ENCODE results near the gene FCMR.

FCMR gene

DNA sequence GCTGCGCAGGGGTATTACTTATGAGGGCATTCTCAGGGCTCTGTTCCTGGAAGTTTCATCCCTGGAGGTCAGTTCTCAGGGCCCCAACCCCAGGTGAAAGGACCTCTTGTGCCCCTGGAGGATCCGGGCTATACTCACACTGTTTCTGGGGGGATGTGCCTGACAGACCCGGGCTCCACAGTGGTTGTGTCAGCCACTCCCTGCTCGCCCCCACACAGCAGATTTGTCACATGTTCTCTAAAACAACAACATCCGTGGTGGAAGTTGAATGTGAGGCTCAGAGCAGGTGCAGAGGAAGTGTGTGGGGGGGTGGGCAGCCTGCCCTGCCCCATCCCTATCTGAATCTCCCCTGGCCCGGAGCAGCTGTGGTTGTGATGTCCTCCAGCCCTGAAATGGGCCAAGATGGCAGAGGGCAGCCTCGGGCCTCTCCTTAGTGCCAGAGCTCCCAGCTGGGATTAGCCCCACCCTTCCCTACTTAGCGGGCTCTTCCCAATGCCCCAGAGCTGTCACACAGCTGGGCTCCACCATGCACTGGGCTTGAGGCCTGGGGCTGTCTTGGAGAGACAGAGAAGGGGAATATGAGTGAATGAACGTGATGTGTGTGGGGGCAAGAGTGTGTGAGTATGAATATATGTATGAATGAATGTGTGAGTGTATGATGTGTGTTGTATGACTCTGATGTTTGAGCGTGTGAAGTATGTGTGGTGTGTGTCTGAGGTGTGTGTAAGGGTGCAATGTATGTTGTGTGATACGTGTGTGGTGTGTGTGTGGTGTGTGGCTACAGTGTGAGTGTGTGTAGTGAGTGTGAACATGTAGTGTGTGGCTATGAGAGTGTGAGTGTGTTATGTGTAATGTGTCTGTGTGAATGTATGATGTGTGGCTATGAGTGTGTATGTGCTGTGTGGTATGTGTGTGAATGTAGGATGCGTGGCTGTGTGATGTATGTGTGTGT is 1.5 kb upstream of the FCMR start:
- DNase-seq, result peak; percentile 77

DNA sequence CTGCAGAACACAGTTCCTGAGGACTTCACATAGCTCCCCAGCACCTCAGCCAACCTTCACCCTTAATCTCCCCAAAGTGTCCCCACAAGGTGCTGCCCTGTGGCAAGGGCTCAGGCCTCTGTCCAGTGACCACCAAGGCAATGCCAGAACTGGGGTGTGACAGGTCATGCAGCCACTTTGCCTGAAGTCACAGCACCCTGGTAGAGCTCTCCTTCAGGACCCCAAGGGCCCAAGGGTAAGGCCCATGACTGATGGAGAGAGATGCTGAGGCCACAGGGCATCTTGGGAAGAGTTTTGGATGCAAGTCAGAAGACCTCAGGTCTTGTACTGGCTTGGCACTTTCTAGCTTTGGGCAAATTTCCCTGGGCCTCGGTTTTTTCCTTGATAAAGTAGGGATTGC is 783 bp upstream of the FCMR start:
- DNase-seq, result no peak

DNA sequence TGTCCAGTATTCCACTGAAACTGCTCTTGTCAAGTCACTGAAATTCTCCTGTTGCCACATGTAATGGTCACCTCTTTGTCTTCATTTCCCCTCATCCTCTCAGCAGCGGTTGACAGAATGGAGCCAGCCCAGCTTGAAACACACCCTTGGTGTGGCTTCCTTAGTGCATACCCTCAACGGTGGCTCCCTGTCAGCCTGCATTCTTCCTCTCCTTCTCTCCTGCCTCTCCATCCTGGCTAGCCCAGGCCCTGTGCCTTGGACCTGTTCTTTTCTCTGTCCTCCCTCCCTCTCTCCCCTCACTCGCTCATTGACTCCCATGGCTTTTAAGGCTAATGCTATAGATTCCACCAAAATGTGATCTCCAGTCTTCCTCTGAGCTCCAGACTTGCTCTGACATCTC is 3.7 kb downstream of the FCMR start:
- no peak for DNase-seq

DNA sequence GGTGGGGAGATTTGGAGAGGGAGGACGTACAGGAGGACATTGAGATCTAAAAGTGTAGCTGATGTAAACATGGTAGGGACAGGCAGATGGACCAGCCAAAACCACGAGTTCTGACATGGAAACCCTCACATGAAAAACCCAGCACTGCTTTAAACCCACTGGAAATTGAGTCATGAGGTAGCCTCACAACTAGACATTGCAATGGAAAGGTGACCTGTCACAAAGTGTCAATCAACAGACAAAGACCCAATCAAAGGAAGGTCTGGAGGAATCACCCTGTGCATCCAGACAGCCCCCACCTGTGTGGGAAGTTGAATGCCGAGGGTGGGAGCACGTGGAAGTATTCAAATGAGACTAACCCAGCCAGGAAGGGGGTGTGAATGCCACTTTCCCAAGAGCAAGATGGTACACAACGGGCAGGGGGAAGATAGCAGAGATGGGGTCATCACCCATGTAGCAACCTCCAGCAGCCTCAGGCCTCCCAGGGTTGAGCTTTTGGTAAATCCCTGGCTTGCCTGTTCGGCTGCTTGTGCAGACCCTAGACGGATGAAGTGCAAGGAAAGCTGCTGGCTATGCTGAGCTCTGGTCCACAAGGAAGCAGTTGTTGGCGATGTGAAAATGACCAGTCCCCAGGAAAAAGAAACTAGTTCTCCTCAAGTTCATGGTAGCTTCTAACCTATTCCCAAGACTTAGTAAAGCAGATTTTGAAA is 5.6 kb downstream of the FCMR start:
- DNase-seq, result no peak

DNA sequence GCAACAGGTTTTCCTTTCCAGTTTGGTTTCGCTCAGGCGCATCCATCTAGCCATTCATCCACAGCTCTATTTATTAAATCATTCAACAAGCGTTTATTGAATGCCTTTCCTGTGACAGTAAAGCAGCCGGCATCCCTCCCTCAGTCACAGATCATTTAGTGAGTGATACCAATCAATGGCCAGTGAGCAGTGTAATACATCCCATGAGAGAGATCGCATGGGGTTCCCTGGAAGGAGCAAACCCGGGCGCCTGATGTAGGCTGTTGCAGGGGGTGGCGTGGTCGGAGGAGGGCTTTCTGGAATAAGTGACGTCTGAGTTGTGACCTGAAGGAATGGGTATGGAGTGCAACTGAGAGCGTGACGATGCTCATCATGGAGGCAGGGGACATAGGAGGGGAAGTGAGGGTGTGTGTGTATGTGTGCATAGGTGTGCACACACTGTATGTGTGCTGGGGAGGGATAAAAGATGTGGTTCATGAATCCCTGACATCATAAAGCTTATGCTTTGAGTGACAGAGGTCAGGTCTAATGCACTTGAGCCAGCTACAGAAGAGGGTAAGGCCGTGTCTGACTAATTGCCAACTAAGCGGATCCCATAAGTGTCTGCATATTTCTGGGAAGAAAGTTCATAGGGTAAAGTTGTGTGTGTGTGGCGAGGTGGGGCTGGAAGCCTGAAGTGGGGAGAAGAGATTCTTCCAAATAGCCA is 6.6 kb downstream of the FCMR start:
- DNase-seq, result no peak

DNA sequence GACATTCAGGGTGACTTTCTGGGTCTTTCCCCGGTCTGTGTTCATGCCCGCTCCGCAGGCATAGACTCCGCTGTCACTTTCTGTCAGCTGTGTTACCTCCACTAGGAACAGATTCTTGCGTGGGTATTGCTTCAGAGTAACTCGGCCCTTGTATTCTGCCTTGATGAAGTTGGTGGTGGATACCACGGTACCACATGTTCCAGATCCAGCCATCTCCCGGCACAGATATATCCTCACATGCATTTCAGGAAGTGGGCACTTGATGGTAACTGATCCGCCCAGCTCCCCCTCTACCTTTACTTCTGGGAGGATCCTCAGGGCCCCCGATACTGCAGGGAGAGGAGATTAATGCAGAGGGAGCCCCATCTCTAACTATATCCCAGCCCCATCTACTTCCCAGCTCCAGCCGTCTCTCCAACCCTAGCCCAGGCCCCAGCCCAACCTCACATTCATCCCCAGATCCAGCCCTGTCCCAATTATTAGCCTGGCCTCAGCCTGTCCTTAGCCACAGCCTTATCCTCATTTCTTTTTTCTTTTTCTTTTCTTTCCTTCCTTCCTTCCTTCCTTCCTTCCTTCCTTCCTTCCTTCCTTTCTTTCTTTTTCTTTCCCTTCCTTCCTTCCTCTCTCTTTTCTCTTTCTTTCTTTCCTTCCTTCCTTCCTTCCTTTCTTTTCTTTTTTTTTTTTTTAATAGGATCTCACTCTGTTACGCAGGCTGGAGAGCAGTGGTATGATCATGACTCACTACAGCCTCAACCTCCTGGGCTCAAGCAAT is 7.8 kb downstream of the FCMR start:
- DNase-seq, result no peak

DNA sequence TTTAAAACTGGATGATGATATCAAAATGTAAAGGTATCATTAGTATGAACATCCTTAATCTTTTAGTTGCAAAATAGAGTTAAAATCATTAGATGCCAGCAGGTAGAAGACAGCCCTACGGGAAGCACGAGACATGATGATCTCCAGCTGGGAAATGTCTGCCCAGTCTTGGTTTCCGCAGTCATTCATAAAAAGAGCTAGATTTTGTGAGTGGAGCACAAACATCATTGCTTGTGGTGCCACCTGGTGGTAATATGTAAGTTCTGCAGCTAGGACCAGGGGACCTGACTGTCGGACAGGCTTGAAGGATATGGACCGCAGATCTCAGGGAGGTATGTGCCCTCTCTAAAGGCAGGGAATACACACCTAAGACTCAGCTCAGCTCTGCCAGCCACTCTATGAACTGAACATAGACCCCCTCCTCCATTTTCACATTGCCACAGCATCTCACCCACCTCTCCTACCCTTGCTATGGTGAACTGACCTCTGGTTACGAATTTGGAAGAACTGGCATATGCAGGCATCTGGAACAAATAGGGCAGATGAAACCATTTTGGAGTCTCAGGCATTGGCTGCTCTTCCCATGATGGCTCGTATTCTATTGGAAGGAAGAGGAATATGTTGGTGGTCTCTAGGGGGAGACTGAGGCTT is 9.2 kb downstream of the FCMR start:
- DNase-seq, result peak; percentile 76

DNA sequence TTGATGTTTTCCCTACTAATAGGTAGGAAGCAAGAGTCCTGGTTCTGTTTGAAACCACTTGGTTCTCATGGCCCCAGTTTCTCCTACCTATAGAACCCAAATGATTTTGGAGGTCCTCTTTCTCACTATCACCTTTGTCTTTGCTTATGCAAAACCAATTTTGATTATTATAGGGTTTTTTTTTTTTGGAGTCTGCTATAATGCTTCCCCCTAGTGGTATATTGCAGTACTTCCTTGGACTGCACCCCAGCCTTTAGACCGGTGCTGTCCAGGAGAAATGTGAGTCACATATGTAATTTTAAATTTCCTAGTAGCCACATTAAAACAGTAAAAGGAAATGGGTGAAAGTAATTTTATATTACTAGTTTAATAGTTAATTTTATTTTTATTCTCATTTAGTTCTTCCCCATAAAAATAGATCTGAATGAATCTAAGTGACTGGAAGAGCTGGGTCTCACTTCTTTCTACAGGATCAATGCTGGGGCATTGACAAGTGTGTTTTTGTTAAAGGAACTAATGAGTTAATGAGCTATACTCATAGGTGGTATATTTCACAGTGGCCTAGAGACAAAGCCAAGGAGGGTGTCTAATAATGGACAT is 10.6 kb downstream of the FCMR start:
- DNase-seq, result peak; percentile 51

DNA sequence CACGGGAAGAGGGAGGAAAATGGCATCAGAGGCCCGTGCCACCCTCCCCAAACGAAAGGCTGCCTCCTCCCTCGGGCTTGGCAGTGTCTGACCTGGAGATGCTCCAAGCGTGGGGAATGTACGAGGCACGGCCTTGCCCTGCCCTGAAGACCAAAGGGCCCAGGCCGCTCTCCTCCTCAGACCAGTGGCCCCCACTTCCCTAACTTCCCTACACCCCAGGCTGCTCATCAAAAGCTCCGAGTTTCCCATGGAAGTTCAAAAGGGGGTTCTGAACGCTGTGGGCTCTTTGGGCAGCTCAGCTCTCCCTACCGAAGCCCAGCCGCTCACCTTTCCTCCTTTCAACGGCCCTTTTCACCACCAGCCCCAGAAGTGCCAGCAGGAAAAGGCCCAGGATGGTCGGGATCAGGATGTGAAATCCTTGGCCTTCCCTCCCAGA is 11.8 kb downstream of the FCMR start:
- DNase-seq, result no peak

DNA sequence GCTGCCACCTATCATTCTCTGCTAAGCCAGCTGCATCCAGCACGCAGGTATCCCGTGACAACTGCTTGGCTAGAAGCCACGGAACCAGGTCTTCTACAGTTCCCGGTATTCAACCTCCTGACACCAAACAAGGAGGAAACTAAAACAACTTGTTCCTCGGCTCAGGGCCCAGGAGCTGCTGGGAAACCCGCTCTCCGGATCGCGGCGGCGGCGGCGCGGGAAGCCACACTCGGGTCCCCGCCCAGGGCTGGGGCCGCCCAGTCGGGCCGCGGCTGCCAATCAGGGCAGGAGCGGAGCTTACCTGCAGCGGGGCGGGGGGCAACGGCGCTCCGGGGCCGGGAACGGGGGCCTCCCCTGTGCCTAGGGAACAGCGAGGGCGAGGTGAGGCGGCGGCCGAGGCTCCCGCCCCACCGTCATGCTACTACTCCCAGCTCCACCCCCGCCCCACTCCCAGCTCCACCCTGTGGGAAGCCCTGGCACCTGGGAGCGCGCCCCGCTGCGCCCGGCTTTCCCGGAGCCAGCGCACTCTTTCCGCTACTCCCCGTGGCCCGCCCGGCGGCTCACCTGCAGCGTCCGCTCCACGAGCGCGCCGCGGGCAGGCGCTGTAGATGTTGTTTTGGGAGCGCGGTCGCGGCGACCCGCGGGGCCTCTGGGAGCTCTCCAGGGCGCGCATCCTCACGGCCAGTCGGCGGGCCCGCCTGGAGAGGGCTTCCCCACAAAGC is 12.4 kb downstream of the FCMR start:
- peak; percentile 55 for DNase-seq

DNA sequence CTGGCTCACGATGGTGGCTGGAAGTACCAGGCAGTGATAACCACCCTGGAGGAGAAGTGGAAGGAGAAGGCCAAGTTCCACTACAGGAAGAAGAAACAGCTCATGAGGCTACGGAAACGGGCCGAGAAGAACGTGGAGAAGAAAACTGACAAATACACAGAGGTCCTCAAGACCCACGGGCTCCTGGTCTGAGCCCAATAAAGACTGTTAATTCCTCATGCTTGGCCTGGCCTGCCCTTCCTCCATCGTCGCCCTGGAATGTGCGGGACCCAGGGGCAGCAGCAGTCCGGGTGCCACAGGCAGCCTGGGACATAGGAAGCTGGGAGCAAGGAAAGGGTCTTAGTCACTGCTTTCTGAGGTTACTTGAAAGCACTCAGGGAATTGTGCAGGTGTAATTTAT is 13.7 kb downstream of the FCMR start:
- no peak for DNase-seq

DNA sequence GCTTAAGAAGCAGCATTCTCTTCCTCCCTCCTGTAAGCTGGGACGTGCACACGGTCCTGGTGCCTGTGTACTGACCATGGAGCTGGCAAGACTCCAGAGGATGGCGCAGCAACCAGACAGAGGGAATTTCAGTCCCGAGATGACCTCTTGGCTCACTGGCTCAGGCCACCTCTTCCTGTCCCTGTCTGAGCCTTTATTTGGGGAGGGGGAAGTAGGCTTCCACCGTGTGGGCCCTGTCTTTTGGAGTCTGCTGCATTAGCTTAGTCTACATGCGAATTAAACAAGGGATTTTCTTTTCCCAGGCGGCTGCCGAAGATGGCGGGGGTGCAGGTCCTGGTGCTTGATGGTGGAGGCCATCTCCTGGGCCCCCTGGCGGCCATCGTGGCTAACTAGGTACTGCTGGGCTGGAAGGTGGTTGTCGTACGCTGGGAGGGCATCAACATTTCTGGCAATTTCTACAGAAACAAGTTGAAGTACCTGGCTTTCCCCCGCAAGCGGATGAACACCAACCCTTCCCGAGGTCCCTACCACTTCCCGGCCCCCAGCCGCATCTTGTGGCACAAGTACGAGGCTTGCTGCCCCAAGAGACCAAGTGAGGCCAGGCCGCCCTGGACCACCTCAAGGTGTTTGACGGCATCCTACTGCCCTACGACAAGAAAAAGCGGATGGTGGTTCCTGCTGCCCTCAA is 14.3 kb downstream of the FCMR start:
- DNase-seq, result no peak

DNA sequence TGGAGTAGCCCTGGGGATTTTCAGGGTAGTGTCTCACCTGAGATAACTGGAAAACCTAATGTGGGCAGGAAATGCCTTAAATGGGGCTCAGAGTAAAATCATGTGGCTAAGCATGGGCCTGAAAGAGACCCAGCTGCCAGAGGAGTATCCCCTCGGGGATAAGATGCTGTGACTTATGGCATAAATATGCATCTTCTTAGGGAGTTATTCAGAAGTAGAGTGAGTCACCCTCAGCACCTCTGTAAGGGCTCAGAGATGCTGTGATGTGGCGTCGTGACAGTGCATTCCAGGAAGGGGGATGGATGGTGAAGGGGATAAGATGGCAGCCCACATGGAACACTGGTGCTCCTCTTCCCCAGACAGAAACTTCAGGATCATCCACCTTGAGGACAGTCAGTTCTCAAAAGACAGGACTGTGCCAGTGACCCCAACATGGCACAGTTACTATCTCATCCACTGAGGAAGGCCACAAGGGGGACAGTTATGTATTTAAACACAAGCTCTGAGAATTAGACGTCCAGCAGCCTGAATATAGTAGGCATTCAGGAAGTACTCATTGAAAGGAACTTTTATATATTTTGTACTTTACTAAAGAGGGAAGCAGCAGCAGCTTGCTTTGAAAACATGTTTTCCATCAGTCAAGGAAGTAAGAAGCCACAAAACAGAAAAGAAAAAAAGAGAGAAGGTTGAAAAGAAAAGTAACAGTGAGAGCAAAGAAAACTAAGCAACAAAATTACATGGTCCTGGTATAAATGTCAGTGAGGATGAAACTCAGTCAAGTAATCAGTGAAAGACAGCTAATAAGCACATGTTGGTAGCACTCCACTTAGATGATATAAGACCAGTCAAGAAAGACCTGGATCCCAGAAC is 16.2 kb downstream of the FCMR start:
- peak; percentile 69 for DNase-seq

DNA sequence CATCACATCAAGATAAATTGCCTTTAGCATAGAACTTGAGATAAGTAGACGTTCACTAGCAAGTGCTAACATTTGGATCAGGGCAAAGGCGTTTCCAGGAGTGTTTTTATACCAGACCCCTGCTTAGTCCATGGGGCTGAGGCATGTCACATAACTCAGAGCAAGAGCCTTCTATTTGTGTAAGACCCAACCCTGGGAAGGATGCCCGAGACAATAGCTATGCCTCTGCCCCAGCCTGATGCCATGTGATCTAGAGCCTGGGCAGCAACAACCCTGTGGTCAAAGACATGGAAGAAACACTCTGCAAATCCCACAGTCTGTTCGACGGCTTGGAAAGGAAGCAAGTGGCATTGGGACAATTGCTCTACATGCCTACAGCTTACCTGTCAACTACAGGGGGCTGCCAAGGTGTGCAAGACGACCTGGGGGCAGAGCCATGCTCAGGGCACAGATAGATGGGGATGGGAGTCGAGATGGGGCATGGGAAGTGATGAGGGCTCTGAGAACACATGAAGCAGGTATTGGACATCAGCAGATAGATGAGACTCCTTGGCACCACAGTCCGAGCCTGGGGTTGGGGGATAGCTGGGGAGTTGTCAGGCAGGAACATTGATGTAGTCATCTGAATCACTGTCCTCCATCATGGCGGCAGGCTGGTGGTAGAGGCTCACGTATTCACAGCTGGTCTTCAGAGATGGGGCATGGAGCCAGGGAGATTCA is 17.2 kb downstream of the FCMR start:
- DNase-seq, result no peak

DNA sequence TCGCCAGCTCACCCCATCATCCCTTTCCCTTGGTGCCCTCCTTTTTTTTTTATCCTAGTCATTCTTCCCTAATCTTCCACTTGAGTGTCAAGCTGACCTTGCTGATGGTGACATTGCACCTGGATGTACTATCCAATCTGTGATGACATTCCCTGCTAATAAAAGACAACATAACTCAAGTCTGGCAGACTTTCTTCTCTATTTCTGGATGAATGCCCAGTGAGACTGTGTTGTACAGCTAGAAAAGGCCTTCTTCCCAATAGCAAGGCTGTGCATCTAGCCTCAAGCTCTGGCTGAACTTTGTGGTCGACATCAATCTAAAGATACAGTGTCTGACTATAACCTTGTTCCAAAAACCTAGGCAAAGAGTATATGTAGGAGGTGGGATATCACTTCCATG is 18.1 kb downstream of the FCMR start:
- DNase-seq, result no peak

DNA sequence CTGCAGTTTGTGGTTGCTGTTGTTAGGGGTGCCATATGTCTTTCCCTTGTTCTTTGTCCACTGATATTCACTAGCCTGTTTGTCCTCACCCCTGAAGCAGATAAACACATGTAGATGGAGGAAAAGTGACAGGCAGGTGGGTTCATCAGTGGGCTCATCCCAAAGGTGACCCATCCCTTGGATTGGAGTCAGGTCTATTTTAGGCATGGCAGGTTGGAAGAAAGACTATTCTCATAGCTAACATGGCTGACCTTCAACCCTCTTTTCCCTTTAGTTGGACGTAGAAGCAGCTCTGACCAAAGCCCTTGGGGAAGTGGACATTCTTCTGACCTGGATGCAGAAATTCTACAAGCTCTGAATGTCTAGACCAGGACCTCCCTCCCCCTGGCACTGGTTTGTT is 19.0 kb downstream of the FCMR start:
- DNase-seq, result no peak

DNA sequence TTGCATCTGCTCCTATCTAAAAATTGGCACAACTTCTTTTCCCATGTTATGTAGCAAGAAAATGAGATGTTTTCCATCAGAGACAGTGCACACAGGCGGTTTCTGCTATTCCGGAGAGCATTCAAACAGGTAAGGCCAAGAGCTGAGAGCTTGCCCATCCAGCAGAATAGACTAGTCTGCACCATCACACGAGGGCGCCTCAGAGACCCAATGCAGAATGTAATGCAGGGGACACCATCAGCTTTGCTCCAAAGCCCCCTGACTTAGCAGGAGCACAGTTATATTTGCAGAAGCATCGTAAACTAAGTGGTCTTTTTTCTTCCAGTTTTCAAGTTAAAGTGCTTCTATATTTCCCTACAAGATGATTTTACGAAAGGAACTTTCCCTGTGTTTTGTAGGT is 19.8 kb downstream of the FCMR start:
- DNase-seq, result no peak

DNA sequence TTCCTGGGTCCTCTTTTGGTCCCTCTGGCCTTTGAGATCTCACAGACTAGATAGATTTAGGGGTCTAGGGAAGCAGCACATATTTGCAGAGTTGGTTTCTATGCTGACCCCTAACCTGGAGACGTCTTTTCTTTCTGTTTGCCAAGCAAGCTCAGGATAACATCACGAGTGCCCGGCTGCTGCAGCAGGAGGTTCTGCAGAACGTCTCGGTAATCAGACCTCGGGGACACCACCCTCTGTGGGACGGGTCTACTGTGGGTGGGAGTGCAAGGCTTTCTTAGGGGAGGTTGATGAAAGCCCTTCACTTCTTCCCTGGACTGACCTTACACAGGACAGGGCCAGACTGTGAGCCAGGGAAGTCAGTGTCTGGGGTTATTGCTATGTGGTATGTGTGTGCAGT is 21.6 kb downstream of the FCMR start:
- no peak for DNase-seq

DNA sequence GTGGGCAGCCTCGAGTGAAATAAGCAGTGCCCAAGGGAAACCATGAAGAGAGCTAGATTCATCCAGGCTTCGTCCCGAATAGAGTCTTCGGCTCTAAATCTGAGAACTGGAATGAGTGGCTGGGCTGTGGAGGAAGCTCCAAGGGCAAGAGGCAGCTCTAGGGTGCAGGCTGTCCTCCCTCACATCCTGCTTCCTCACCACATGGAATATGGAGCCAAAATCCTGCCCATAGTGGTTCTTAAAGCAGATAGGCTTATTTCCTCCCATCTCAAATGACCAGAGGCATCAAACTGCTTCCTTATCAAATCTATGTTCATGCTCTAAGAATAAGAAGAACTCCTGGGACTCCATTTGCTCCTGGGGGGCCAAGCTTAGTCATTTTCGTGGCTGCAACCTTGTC is 22.0 kb downstream of the FCMR start:
- no peak for DNase-seq
